IMR-90 (cell line): ENCODE results near the gene CDS2. TPM values are rescaled to one million over a fixed set of nuclear protein-coding genes. Genes with fewer than 3 reads are reported as not detected.

Experiments
- ATAC-seq: fragments of 200-7000 bp; cut with Tn5 transposase; 2 replicates; pipeline ENCODE4 v1.9.1; 2020; ENCODE audit warnings: low read depth, mild to moderate bottlenecking, moderate library complexity
- BruUV-seq: library from RNA; stranded (reverse); fragments of 400-500 nt; replicated peaks from 2 replicates; lab custom pipeline; 2021; lab: Mats Ljungman, UMichigan
- CTCF ChIA-PET: fragments of 300-600 bp; formaldehyde crosslinking; extraction: SDS; loops from one replicate; lab custom pipeline; 2021; ENCODE audit warnings: antibody characterized with exemption; lab: Yijun Ruan, JAX
- POLR2A ChIA-PET: fragments of 300-600 bp; sonication (Branson Sonifier 250); formaldehyde crosslinking; loops from one replicate; lab custom pipeline; 2022; ENCODE audit warnings: antibody characterized with exemption; ENCODE audit not compliant: unreplicated experiment; lab: Charles Lee
- DNase-seq: peaks from one replicate; pipeline ENCODE4 v3.0.0; 2013
- H2AFZ ChIP-seq: replicated peaks from 2 replicates; pipeline ENCODE3; 2013; ENCODE audit warnings: low read length, mild to moderate bottlenecking; ENCODE audit not compliant: poor library complexity
- H2AK5ac ChIP-seq: 2 replicates; pipeline ENCODE4 v1.6.1; 2013; ENCODE audit warnings: low read depth, low read length, inconsistent platforms
- H2AK9ac ChIP-seq: replicated peaks from 2 replicates; pipeline ENCODE3; 2013; ENCODE audit warnings: mild to moderate bottlenecking, low read depth, low read length, moderate library complexity; ENCODE audit not compliant: poor library complexity
- H2BK120ac ChIP-seq: 2 replicates; pipeline ENCODE4 v1.6.1; 2013; ENCODE audit warnings: low read depth, low read length, inconsistent platforms
- H2BK15ac ChIP-seq: 3 replicates; pipeline ENCODE4 v1.6.1; 2013; ENCODE audit warnings: low read depth, low read length, inconsistent platforms
- H2BK20ac ChIP-seq: 2 replicates; pipeline ENCODE4 v1.6.1; 2013; ENCODE audit warnings: low read depth, mild to moderate bottlenecking, inconsistent platforms, low read length, moderate library complexity
- H2BK5ac ChIP-seq: 2 replicates; pipeline ENCODE4 v1.6.1; 2013; ENCODE audit warnings: mild to moderate bottlenecking, low read depth, low read length, inconsistent platforms; ENCODE audit not compliant: poor library complexity, severe bottlenecking
- H3K14ac ChIP-seq: replicated peaks from 2 replicates; pipeline ENCODE4 v1.6.1; 2013; ENCODE audit warnings: low read depth, low read length, inconsistent platforms
- H3K18ac ChIP-seq: 2 replicates; pipeline ENCODE4 v1.6.1; 2013; ENCODE audit warnings: low read depth, low read length, control low read depth
- H3K23ac ChIP-seq: 2 replicates; pipeline ENCODE4 v1.6.1; 2013; ENCODE audit warnings: low read depth, low read length, inconsistent platforms
- H3K27ac ChIP-seq: 2 replicates; pipeline ENCODE4 v1.5.1; 2013; ENCODE audit warnings: mild to moderate bottlenecking, control low read depth, low read length; ENCODE audit not compliant: insufficient read depth
- H3K27me3 ChIP-seq: 2 replicates; pipeline ENCODE4 v1.6.1; 2013; ENCODE audit warnings: low read length; ENCODE audit not compliant: control insufficient read depth, insufficient read depth
- H3K36me3 ChIP-seq: 2 replicates; pipeline ENCODE4 v1.6.1; 2013; ENCODE audit warnings: low read length, mixed read lengths; ENCODE audit not compliant: control insufficient read depth, insufficient read depth
- H3K4ac ChIP-seq: 2 replicates; pipeline ENCODE4 v1.6.1; 2013; ENCODE audit warnings: low read depth, low read length, inconsistent platforms
- H3K4me1 ChIP-seq: 2 replicates; pipeline ENCODE4 v1.6.1; 2013; ENCODE audit warnings: low read length, mixed read lengths; ENCODE audit not compliant: control insufficient read depth, insufficient read depth
- H3K4me2 ChIP-seq: 2 replicates; pipeline ENCODE4 v1.6.1; 2013; ENCODE audit warnings: low read depth, mild to moderate bottlenecking, control low read depth, low read length, moderate library complexity
- H3K4me3 ChIP-seq: 2 replicates; pipeline ENCODE4 v1.5.1; 2013; ENCODE audit warnings: low read depth, mild to moderate bottlenecking, control low read depth, low read length, moderate library complexity; ENCODE audit not compliant: insufficient read depth
- H3K56ac ChIP-seq: 2 replicates; pipeline ENCODE4 v1.6.1; 2013; ENCODE audit warnings: low read length, inconsistent platforms; ENCODE audit not compliant: insufficient read depth; ENCODE audit errors: extremely low read depth
- H3K79me1 ChIP-seq, 2 experiments: 2 replicates each; pipeline ENCODE4 v1.6.1; 2013; ENCODE audit warnings: low read length in 2 of 2, inconsistent platforms in 1 of 2, low read depth in 1 of 2
- H3K9ac ChIP-seq: 2 replicates; pipeline ENCODE4 v1.6.1; 2013; ENCODE audit warnings: low read depth, low read length, control low read depth
- H3K9me1 ChIP-seq: 2 replicates; pipeline ENCODE4 v1.6.1; 2013; ENCODE audit warnings: low read length, inconsistent platforms; ENCODE audit not compliant: insufficient read depth
- H3K9me3 ChIP-seq: 2 replicates; pipeline ENCODE4 v1.6.1; 2013; ENCODE audit warnings: low read length; ENCODE audit not compliant: control insufficient read depth, insufficient read depth
- H4K20me1 ChIP-seq: 2 replicates; pipeline ENCODE4 v1.6.1; 2013; ENCODE audit warnings: low read length, inconsistent platforms; ENCODE audit not compliant: insufficient read depth
- H4K5ac ChIP-seq: 2 replicates; pipeline ENCODE4 v1.6.1; 2013; ENCODE audit warnings: mild to moderate bottlenecking, low read depth, low read length, control low read depth
- H4K8ac ChIP-seq, 2 experiments: 2 replicates each; pipeline ENCODE4 v1.6.1; 2013; ENCODE audit warnings: low read depth in 2 of 2, low read length in 2 of 2, control low read depth in 1 of 2, inconsistent platforms in 1 of 2
- H4K91ac ChIP-seq: 2 replicates; pipeline ENCODE4 v1.6.1; 2013; ENCODE audit warnings: low read depth, low read length, inconsistent platforms; ENCODE audit not compliant: insufficient read depth
- CEBPB ChIP-seq: IDR thresholded peaks from 2 replicates; pipeline ENCODE4 v1.6.1; 2012; ENCODE audit warnings: low read depth, low read length, improper control_type of control experiment
- MAZ ChIP-seq: IDR thresholded peaks from 2 replicates; pipeline ENCODE4 v1.6.1; 2012; ENCODE audit warnings: low read depth, mild to moderate bottlenecking, low read length, improper control_type of control experiment, moderate library complexity, borderline replicate concordance
- MXI1 ChIP-seq: IDR thresholded peaks from 2 replicates; pipeline ENCODE4 v1.6.1; 2012; ENCODE audit warnings: low read depth, mild to moderate bottlenecking, low read length, moderate library complexity, borderline replicate concordance
- POLR2A ChIP-seq: IDR thresholded peaks from 2 replicates; pipeline ENCODE4 v1.6.1; 2012; ENCODE audit warnings: mild to moderate bottlenecking, low read depth, low read length
- RAD21 ChIP-seq: IDR thresholded peaks from 2 replicates; pipeline ENCODE4 v1.6.1; 2012; ENCODE audit warnings: low read length, improper control_type of control experiment
- RCOR1 ChIP-seq: IDR thresholded peaks from 2 replicates; pipeline ENCODE4 v1.6.1; 2012; ENCODE audit warnings: mild to moderate bottlenecking, low read length, improper control_type of control experiment; ENCODE audit not compliant: insufficient replicate concordance
- RFX5 ChIP-seq: IDR thresholded peaks from 2 replicates; pipeline ENCODE4 v1.8.0; 2012; ENCODE audit warnings: low read depth, mild to moderate bottlenecking, low read length, moderate library complexity
- WGBS, 2 experiments: methylation state at CpG; one replicate each; pipeline versions ENCODE4 v1.1.5 to v1.1.7; 2013; ENCODE audit warnings: missing lambda C conversion rate in 2 of 2; ENCODE audit not compliant: insufficient read length in 1 of 2; ENCODE audit errors: extremely low coverage in 2 of 2; 5-methylcytosine and 5-hydroxymethylcytosine counted together
- dilution Hi-C: fragments of 300-500 bp; cut with HindIII; formaldehyde crosslinking; loops from one replicate; pipeline ENCODE4 v1.14.3; 2018; ENCODE audit warnings: low sequenced_read_pairs; ENCODE audit not compliant: unreplicated experiment
- in situ Hi-C: fragments of 300-500 bp; cut with MboI; formaldehyde crosslinking; loops from 3 replicates; pipeline ENCODE4 v1.14.3; 2019; ENCODE audit warnings: low sequenced_read_pairs, inconsistent platforms, mixed read lengths
- intact Hi-C: fragments of 100-400 bp; cut with micrococcal nuclease; formaldehyde crosslinking; loops from 2 replicates; pipeline ENCODE4 v1.10.0; 2022
- polyA plus RNA-seq, 3 experiments: library from polyadenylated mRNA; depleted of rRNA; stranded (reverse); fragments of >200 nt; gene quantifications; 2 replicates each; pipeline ENCODE4 v1.2.3, GENCODE V29; 2012; ENCODE audit warnings: low replicate concordance in 1 of 3
- total RNA-seq: library from RNA; depleted of rRNA; stranded (reverse); fragments of >200 nt; gene quantifications from 2 replicates; pipeline ENCODE4 v1.2.3, GENCODE V29; 2012
- TF ChIP-seq, protein P1 (sequence below): fragments of 150-350 bp; IDR thresholded peaks from 2 replicates; pipeline ENCODE4 v1.6.1; 2016; ENCODE audit warnings: low read depth, mild to moderate bottlenecking, low read length, moderate library complexity, borderline replicate concordance
- TF ChIP-seq, protein P2 (sequence below): fragments of 150-350 bp; IDR thresholded peaks from 2 replicates; pipeline ENCODE4 v1.6.1; 2017; ENCODE audit warnings: mild to moderate bottlenecking, antibody characterized with exemption, low read length, low read depth

The CDS2 gene
- total and polyA plus RNA-seq, 2 of the 4 experiments (the other 2 are of a cell fraction): 17.0 to 47.1 TPM

- intact Hi-C loops: loop anchor here (5.0 kb wide), 1 partner anchor 38 kb away; no protein-coding TSS in a partner anchor
- WGBS, 2 experiments: no CpG with 5 or more reads among the region's 5 CpGs
These were observed 17.0 kb downstream of the CDS2 start for GRCh38 chr20:5143851-5144250.

More at GRCh38 chr20:5143851-5144250, 17.0 kb downstream of the CDS2 start:
- no peak overlapping the region for H2BK120ac ChIP-seq
- H3K56ac ChIP-seq: no peak overlapping the region
- no peak overlapping the region for H2AK5ac ChIP-seq
- DNase-seq: no peak
- H4K5ac ChIP-seq: no peak overlapping the region
- no peak overlapping the region for H4K8ac ChIP-seq
- no peak overlapping the region for H3K4me3 ChIP-seq
- peaks cover 36% of the 10 kb centered on the region for H4K20me1 ChIP-seq
- H3K4me2 ChIP-seq: no peak overlapping the region
- H3K23ac ChIP-seq: no peak overlapping the region
- H3K4ac ChIP-seq: no peak overlapping the region
- no peak for ATAC-seq
- no peak overlapping the region for H2AK9ac ChIP-seq
- H3K36me3 ChIP-seq: no peaks in the 10 kb centered on the region; the same call in 1 of the 2 replicates
- peaks cover 32% of the 10 kb centered on the region for H3K9me1 ChIP-seq
- H3K79me1 ChIP-seq: peaks cover 34 to 92% of the 10 kb centered on the region in 2 experiments
- no peaks in the 10 kb centered on the region for H3K9me3 ChIP-seq
- no peaks in the 10 kb centered on the region for H3K27me3 ChIP-seq
- no peak overlapping the region for H2BK15ac ChIP-seq
- in situ Hi-C loops: no loop called here
- ChIA-PET POLR2A (no interaction called here), CTCF (no interaction called here)
- TF ChIP-seq POLR2A (no peak), RCOR1 (no peak), RFX5 (no peak), MAZ (no peak), MXI1 (no peak), CEBPB (no peak), RAD21 (no peak)
- TF ChIP-seq, protein P1, sequence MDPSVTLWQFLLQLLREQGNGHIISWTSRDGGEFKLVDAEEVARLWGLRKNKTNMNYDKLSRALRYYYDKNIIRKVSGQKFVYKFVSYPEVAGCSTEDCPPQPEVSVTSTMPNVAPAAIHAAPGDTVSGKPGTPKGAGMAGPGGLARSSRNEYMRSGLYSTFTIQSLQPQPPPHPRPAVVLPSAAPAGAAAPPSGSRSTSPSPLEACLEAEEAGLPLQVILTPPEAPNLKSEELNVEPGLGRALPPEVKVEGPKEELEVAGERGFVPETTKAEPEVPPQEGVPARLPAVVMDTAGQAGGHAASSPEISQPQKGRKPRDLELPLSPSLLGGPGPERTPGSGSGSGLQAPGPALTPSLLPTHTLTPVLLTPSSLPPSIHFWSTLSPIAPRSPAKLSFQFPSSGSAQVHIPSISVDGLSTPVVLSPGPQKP: no peak
- TF ChIP-seq, protein P2, sequence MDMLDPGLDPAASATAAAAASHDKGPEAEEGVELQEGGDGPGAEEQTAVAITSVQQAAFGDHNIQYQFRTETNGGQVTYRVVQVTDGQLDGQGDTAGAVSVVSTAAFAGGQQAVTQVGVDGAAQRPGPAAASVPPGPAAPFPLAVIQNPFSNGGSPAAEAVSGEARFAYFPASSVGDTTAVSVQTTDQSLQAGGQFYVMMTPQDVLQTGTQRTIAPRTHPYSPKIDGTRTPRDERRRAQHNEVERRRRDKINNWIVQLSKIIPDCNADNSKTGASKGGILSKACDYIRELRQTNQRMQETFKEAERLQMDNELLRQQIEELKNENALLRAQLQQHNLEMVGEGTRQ: no peak
- H3K9ac ChIP-seq: no peak overlapping the region
- no TSS peak for BruUV-seq
- no peak overlapping the region for H3K27ac ChIP-seq
- no peak overlapping the region for H3K18ac ChIP-seq
- H4K91ac ChIP-seq: no peak overlapping the region
- H2BK5ac ChIP-seq: no peak overlapping the region
- dilution Hi-C loops: no loop called here
- H3K4me1 ChIP-seq: peaks cover 8% of the 10 kb centered on the region
- no peak overlapping the region for H2BK20ac ChIP-seq
- H2AFZ ChIP-seq: no peak overlapping the region
- H3K14ac ChIP-seq: no peak overlapping the region
